ENCODE measurements around the gene TFEB.

Gene TFEB

DNA sequence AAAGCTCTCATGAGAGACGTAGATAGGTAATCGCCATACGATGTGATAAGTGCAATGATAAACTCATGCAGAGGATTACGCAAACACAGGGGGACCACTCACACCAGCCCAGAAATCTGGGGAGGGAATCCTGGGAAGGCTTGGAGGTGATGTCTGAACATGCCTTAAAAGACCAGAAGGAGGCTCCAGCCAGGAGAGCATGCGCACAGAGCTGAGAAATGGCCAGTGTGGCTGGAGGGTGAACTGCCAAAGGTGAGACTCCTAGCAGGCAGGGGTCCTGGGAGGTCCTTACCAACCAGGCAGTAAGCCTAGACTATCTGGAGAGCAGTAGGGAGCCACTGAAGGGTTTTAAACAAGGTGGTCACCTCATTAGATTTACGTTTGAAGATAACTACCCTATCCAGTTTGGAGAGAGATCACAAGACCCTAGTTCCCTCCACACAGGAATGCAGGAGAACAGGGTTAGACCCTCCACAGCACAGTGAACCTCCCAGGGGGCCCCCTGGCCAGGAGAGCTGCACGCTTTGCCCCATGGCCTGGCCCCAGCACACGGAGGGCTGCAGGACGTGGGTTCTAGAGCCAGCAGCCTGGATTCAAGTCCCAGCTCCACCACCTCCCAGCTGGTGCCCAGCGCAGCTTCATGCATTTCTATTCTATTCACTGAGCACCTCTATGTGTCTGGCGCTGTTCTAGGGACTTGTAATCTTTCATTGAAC is 84.0 kb downstream of the TFEB start:
- Mint-ChIP-seq H3K27me3 (ENCODE audit: low read depth) (peaks cover 5% of the 10 kb centered on the region), H3K9me3 (no peaks in the 10 kb centered on the region), H3K4me3 (no peak overlapping the region), H3K27ac (no peak overlapping the region), H3K4me1 (ENCODE audit: low read depth) (peaks cover 3% of the 10 kb centered on the region), H3K36me3 (ENCODE audit: low read depth) (no peaks in the 10 kb centered on the region)

- Mint-ChIP-seq H3K4me3 (no peak overlapping the region), H3K36me3 (ENCODE audit: low read depth) (no peaks in the 10 kb centered on the region), H3K4me1 (ENCODE audit: low read depth) (no peaks in the 10 kb centered on the region), H3K27ac (no peak overlapping the region), H3K9me3 (no peaks in the 10 kb centered on the region), H3K27me3 (ENCODE audit: low read depth) (peaks cover 3% of the 10 kb centered on the region)
Measured at GRCh38 chr6:41650120-41650519, 85.3 kb downstream of the TFEB start.

GRCh38 chr6:41649596-41649995 is 85.8 kb downstream of the TFEB start:
- Mint-ChIP-seq H3K36me3 (ENCODE audit: low read depth) (no peaks in the 10 kb centered on the region), H3K4me3 (no peak overlapping the region), H3K27ac (no peak overlapping the region), H3K9me3 (no peaks in the 10 kb centered on the region), H3K4me1 (ENCODE audit: low read depth) (no peaks in the 10 kb centered on the region), H3K27me3 (ENCODE audit: low read depth) (peaks cover 2% of the 10 kb centered on the region)

DNA sequence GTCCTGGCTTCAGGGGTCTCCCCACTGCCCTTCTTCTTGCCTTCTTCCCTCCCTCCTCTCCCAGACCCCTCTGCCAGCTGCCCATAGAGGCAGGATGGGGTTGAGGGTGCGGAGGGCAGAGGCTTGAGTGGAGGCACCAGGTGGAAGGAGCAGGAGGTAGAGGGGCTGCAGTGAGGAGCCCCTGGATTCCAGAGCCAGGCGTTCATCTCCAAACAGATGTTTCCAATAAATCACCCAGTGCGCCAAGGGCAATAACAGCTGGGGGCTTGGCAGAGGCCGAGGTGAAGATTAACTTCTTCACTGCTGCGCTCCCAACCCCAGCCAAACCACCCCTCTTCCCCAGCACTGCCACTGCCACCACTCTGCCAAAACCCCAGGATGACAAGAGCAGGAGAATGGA is 86.5 kb downstream of the TFEB start:
- Mint-ChIP-seq H3K4me1 (ENCODE audit: low read depth) (no peaks in the 10 kb centered on the region), H3K9me3 (no peaks in the 10 kb centered on the region), H3K27ac (no peak overlapping the region), H3K4me3 (no peak overlapping the region), H3K36me3 (ENCODE audit: low read depth) (no peaks in the 10 kb centered on the region), H3K27me3 (ENCODE audit: low read depth) (peaks cover 3% of the 10 kb centered on the region)

DNA sequence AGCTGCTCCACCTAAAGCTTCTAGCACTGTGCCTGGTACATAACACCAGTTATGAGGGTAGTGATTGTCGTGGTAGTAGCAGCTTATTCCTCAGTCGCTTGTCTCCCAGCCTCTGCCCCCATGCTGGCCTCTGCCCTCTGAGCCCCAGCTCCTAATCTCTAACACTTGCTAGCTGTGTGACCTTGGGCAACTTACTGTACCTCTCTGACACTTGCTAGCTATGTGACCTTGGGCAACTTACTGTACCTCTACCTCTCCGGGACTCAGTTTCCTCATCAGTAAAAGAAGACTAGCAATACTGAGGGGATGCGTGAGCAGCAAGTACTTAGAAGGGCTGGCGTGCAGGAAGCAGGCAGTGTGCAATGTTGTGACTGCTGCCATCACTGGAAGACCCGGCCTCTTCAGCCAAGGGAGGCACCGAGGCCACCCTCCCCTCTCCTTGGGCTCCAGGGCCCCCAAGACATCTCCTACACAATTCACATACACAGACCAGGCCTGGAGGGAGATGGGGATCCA is 87.3 kb downstream of the TFEB start:
- H3K4me3 Mint-ChIP-seq, result no peak overlapping the region
- no peaks in the 10 kb centered on the region for H3K9me3 Mint-ChIP-seq
- no peaks in the 10 kb centered on the region for H3K4me1 Mint-ChIP-seq (ENCODE audit: low read depth)
- peaks cover 3% of the 10 kb centered on the region for H3K27me3 Mint-ChIP-seq (ENCODE audit: low read depth)
- no peaks in the 10 kb centered on the region for H3K36me3 Mint-ChIP-seq (ENCODE audit: low read depth)
- no peak overlapping the region for H3K27ac Mint-ChIP-seq

- no peak overlapping the region for H3K27ac Mint-ChIP-seq
- no peaks in the 10 kb centered on the region for H3K4me1 Mint-ChIP-seq (ENCODE audit: low read depth)
- H3K36me3 Mint-ChIP-seq (ENCODE audit: low read depth), result no peaks in the 10 kb centered on the region
- no peaks in the 10 kb centered on the region for H3K9me3 Mint-ChIP-seq
- H3K27me3 Mint-ChIP-seq (ENCODE audit: low read depth), result peaks cover 9% of the 10 kb centered on the region
- no peak overlapping the region for H3K4me3 Mint-ChIP-seq
Measured at GRCh38 chr6:41647061-41647511, 88.3 kb downstream of the TFEB start.

DNA sequence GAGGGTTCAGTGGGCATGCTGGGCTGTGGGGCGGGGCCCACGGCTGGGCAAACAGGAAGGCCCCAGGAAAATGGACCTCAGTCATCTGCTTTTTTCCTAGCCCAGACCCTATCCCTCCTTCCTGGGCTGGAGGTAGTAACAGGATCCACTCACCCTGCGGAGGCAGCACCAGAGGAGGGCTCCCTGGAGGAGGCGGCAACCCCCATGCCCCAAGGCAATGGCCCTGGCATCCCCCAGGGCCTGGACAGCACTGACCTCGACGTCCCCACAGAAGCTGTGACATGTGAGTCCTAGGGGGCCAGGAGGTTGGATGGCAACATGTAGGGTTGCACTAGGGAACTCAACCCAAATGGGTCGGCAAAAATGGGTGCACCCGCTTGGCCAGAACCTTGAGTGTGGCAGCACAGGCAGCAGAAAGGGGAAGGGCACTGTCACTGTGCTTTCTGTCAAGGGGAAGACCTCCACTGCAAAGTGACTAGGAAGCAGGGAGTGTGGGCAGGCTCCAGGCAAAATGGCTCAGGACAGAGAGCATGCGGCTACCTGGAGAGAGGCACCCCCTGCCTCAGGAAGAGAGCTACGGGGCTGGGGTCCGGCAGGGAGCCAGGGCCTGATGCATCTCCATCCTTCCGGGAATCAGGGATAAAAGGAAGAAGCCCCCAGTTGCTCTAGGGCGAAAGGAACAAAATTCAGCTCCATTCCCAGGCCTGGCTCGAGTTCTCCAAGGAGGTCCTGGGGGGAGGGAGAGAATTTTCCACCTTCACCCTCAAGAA is 89.2 kb downstream of the TFEB start:
- Mint-ChIP-seq H3K36me3 (ENCODE audit: low read depth) (no peaks in the 10 kb centered on the region), H3K27me3 (ENCODE audit: low read depth) (peaks cover 17% of the 10 kb centered on the region), H3K27ac (no peak overlapping the region), H3K4me1 (ENCODE audit: low read depth) (no peaks in the 10 kb centered on the region), H3K4me3 (no peak overlapping the region), H3K9me3 (no peaks in the 10 kb centered on the region)

GRCh38 chr6:41645007-41645618 is 90.3 kb downstream of the TFEB start:
- Mint-ChIP-seq H3K4me1 (ENCODE audit: low read depth) (no peaks in the 10 kb centered on the region), H3K4me3 (no peak overlapping the region), H3K9me3 (no peaks in the 10 kb centered on the region), H3K27me3 (ENCODE audit: low read depth) (peaks cover 27% of the 10 kb centered on the region), H3K27ac (no peak overlapping the region), H3K36me3 (ENCODE audit: low read depth) (no peaks in the 10 kb centered on the region)

DNA sequence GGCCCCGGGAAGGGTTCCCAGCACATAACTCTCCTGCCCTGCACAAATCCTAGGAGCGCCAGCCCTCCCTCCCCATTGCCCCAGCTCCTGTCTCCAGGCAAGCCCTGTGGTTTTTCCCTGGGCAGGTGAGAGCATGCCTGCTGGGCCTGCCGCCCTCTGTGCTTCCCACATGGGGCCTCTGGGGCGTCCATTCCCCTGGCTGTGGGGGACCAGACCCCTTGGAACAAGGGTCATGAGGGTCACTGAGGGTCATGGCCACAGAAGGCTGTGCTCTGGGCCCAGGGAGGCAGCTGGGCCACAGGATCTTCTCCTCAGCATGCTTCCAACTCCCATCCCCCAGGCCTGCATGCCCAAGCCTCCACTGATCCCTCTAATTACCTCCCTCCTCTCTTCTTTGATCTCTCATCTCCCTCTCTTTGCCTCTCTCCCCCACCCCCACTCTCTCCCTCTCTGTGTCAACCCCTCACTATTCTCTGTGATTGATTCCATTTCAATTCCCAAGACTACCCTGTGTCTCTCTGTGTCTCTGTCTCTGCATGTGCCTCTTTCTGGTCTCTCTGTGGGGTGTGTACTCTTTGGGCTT is 91.0 kb downstream of the TFEB start:
- no peaks in the 10 kb centered on the region for H3K4me1 Mint-ChIP-seq (ENCODE audit: low read depth)

DNA sequence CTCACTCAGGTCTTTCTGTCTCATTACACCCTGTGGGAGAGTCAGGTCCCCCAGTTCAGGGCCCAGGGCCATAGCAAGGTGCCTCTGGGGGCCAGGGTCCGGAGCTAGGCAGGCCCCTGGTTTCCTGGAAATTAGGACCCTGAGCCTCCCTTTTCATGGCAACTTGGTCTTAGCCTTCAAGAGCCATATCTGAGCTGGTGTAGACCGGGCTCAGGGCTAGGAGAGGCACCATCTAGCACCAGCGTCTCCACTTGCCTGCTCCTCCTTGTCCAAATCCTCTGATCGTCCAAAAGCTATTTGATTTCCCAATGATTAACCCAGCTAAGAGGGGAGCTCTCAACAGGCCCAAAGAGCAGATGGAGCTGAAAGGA is 91.5 kb downstream of the TFEB start:
- no peaks in the 10 kb centered on the region for H3K36me3 Mint-ChIP-seq (ENCODE audit: low read depth)
- H3K27me3 Mint-ChIP-seq (ENCODE audit: low read depth), result peaks cover 39% of the 10 kb centered on the region
- H3K4me1 Mint-ChIP-seq (ENCODE audit: low read depth), result no peaks in the 10 kb centered on the region
- H3K4me3 Mint-ChIP-seq, result no peak overlapping the region
- H3K9me3 Mint-ChIP-seq, result no peaks in the 10 kb centered on the region
- no peak overlapping the region for H3K27ac Mint-ChIP-seq

More for the DNA sequence above, 91.0 kb downstream of the TFEB start:
- Mint-ChIP-seq H3K9me3 (no peaks in the 10 kb centered on the region), H3K4me3 (no peak overlapping the region), H3K36me3 (ENCODE audit: low read depth) (no peaks in the 10 kb centered on the region), H3K27me3 (ENCODE audit: low read depth) (peaks cover 34% of the 10 kb centered on the region), H3K27ac (no peak overlapping the region)

GRCh38 chr6:41642960-41643898 is 92.2 kb downstream of the TFEB start:
- Mint-ChIP-seq H3K9me3 (no peaks in the 10 kb centered on the region), H3K4me1 (ENCODE audit: low read depth) (no peaks in the 10 kb centered on the region), H3K4me3 (no peak overlapping the region), H3K27ac (no peak overlapping the region), H3K27me3 (ENCODE audit: low read depth) (peaks cover 41% of the 10 kb centered on the region), H3K36me3 (ENCODE audit: low read depth) (no peaks in the 10 kb centered on the region)

GRCh38 chr6:41642090-41642959 is 93.1 kb downstream of the TFEB start:
- no peak overlapping the region for H3K27ac Mint-ChIP-seq
- H3K4me3 Mint-ChIP-seq, result no peak overlapping the region
- no peaks in the 10 kb centered on the region for H3K4me1 Mint-ChIP-seq (ENCODE audit: low read depth)
- H3K36me3 Mint-ChIP-seq (ENCODE audit: low read depth), result no peaks in the 10 kb centered on the region
- no peaks in the 10 kb centered on the region for H3K9me3 Mint-ChIP-seq
- H3K27me3 Mint-ChIP-seq (ENCODE audit: low read depth), result peaks cover 48% of the 10 kb centered on the region

GRCh38 chr6:41641352-41641925 is 94.0 kb downstream of the TFEB start:
- Mint-ChIP-seq H3K27ac (no peak overlapping the region), H3K36me3 (ENCODE audit: low read depth) (no peaks in the 10 kb centered on the region), H3K4me3 (no peak overlapping the region), H3K9me3 (no peaks in the 10 kb centered on the region), H3K4me1 (ENCODE audit: low read depth) (no peaks in the 10 kb centered on the region), H3K27me3 (ENCODE audit: low read depth) (peaks cover 51% of the 10 kb centered on the region)
